ENCODE data around the gene PTPN18.
A peak's percentile ranks its signal among the peaks of the same experiment; 100 is the strongest.

The PTPN18 gene

GRCh38 chr2:130371723-130372054, 15.8 kb downstream of the PTPN18 start:
- Histone ChIP-seq H3K27ac (peak overlapping the region; percentile 91), H3K4me1 (ENCODE audit: control insufficient read depth in 1 of 2, insufficient read depth in 1 of 2, low read depth in 1 of 2, low read length in 1 of 2) (peaks cover 64 to 65% of the 10 kb centered on the region in 2 experiments), H3K27me3 (no peaks in the 10 kb centered on the region), H3K9me3 (no peaks in the 10 kb centered on the region), H3K36me3 (peaks cover 15% of the 10 kb centered on the region), H3K4me3 (ENCODE audit: low read depth in 1 of 2, low read length in 1 of 2) (peak overlapping the region; percentile 77 to 97)
- TF ChIP-seq, protein P1, sequence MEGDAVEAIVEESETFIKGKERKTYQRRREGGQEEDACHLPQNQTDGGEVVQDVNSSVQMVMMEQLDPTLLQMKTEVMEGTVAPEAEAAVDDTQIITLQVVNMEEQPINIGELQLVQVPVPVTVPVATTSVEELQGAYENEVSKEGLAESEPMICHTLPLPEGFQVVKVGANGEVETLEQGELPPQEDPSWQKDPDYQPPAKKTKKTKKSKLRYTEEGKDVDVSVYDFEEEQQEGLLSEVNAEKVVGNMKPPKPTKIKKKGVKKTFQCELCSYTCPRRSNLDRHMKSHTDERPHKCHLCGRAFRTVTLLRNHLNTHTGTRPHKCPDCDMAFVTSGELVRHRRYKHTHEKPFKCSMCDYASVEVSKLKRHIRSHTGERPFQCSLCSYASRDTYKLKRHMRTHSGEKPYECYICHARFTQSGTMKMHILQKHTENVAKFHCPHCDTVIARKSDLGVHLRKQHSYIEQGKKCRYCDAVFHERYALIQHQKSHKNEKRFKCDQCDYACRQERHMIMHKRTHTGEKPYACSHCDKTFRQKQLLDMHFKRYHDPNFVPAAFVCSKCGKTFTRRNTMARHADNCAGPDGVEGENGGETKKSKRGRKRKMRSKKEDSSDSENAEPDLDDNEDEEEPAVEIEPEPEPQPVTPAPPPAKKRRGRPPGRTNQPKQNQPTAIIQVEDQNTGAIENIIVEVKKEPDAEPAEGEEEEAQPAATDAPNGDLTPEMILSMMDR (IDR thresholded peaks at IDR 0.05) = no peak

DNA sequence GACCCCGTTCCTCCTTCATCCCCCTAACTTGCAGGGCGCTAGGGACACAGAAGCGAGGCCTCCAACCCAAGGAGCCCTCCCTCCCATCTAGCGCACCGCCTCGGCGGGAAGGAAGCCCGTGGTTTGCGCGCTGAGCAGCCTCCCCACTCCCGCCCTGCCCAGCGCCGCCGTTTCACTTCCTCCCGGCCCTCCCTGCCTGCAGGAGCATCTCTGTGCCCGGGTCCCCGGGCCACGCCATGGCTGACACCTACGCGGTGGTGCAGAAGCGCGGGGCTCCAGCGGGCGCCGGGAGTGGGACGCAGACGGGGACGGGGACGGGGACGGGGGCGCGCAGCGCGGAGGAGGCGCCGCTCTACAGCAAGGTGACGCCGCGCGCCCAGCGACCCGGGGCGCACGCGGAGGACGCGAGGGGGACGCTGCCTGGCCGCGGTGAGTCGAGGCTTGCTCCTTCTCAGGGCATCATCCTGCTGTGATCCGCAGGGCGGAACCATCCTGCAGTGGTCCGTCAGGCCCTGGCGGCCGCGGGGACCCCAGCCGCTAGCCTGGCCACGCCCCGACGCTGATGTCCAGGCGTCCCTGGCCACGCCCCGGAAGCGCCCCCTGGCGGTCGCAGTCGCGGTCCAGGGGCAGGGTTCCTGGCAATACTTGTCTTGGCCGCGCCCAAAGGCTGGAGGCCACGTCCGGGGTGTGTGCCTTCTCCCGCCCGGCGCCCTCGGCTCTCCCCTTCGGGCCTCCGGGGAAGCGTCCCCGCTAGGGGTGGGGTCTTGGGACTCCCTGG, 16.4 kb downstream of the PTPN18 start:
- peak overlapping the region; percentile 77 to 97 for H3K4me3 ChIP-seq (ENCODE audit: low read depth in 1 of 2, low read length in 1 of 2)
- H3K27me3 ChIP-seq = no peaks in the 10 kb centered on the region
- H3K4me1 ChIP-seq (ENCODE audit: control insufficient read depth in 1 of 2, insufficient read depth in 1 of 2, low read depth in 1 of 2, low read length in 1 of 2) = peaks cover 59 to 65% of the 10 kb centered on the region in 2 experiments
- peaks cover 16% of the 10 kb centered on the region for H3K36me3 ChIP-seq
- H3K27ac ChIP-seq = peak overlapping the region; percentile 91
- H3K9me3 ChIP-seq = no peaks in the 10 kb centered on the region
- TF ChIP-seq, protein P1 (IDR thresholded peaks at IDR 0.05) = peak; percentile 59

GRCh38 chr2:130372833-130373807, 17.3 kb downstream of the PTPN18 start:
- TF ChIP-seq, protein P1 (IDR thresholded peaks at IDR 0.05) = no peak
- Histone ChIP-seq H3K36me3 (peaks cover 16% of the 10 kb centered on the region), H3K27me3 (no peaks in the 10 kb centered on the region), H3K27ac (peak overlapping the region; percentile 91), H3K4me1 (ENCODE audit: control insufficient read depth in 1 of 2, insufficient read depth in 1 of 2, low read depth in 1 of 2, low read length in 1 of 2) (peaks cover 55 to 64% of the 10 kb centered on the region in 2 experiments), H3K4me3 (ENCODE audit: low read depth in 1 of 2, low read length in 1 of 2) (peak overlapping the region; percentile 77 to 97), H3K9me3 (no peaks in the 10 kb centered on the region)

DNA sequence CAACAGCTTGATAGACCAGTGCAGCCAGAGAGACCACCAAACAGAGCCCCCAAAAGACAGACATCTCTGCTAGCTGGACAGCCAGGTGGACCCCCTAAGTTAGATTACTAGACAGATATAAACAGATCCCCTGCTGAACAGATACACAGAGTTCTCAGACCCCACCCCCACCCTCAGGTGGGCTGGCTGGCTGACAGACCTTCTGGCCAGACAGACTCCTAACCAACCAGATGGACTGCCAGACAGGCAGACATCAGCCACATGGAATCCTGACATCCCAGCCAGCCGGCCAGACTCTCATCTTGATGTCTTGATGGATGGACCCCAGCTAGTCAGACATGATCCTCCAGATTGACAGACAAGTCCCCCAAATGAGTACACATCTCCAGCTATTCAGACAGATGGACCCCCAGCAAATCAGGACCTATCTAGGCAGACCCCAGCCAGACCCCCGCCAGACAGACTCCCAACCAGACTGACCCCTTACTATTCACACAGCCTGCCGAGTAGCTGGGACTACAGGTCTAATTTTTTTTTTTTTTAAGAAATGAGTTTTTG, 18.0 kb downstream of the PTPN18 start:
- H3K27me3 ChIP-seq = no peaks in the 10 kb centered on the region
- no peak overlapping the region for H3K4me3 ChIP-seq (ENCODE audit: low read depth in 1 of 2, low read length in 1 of 2)
- H3K36me3 ChIP-seq = peaks cover 16% of the 10 kb centered on the region
- TF ChIP-seq, protein P1 (IDR thresholded peaks at IDR 0.05) = no peak
- H3K27ac ChIP-seq = peak overlapping the region; percentile 91
- H3K4me1 ChIP-seq (ENCODE audit: control insufficient read depth in 1 of 2, insufficient read depth in 1 of 2, low read depth in 1 of 2, low read length in 1 of 2) = peaks cover 50 to 57% of the 10 kb centered on the region in 2 experiments
- no peaks in the 10 kb centered on the region for H3K9me3 ChIP-seq

GRCh38 chr2:130374587-130375290, 18.9 kb downstream of the PTPN18 start:
- TF ChIP-seq, protein P1 (IDR thresholded peaks at IDR 0.05) = no peak
- Histone ChIP-seq H3K27ac (peak overlapping the region; percentile 16), H3K4me3 (ENCODE audit: low read depth in 1 of 2, low read length in 1 of 2) (no peak overlapping the region), H3K36me3 (peaks cover 16% of the 10 kb centered on the region), H3K4me1 (ENCODE audit: control insufficient read depth in 1 of 2, insufficient read depth in 1 of 2, low read depth in 1 of 2, low read length in 1 of 2) (peaks cover 42 to 49% of the 10 kb centered on the region in 2 experiments), H3K9me3 (no peaks in the 10 kb centered on the region), H3K27me3 (no peaks in the 10 kb centered on the region)

Data from neutrophil (primary cell).